Omental fat pad (tissue), 4 donors: Measurements from ENCODE around the gene LRRC26. TPM values are rescaled to one million over a fixed set of nuclear protein-coding genes. Genes with fewer than 3 reads are reported as not detected.

Experiments used
- ATAC-seq: fragments of 150-250 bp; one replicate; pipeline ENCODE4 v1.9.1; 2016; ENCODE audit warnings: mild to moderate bottlenecking, moderate library complexity; ENCODE audit not compliant: low FRiP score
- DNase-seq: peaks from one replicate; pipeline ENCODE4 v3.0.0-alpha.2; 2019; ENCODE audit warnings: low spot score
- CTCF ChIP-seq, 3 donors: fragments of 450-650 bp; IDR thresholded peaks; one replicate each; pipeline ENCODE4 v1.5.1; 2016 to 2017; ENCODE audit warnings: antibody characterized with exemption in 3 of 3, mild to moderate bottlenecking in 3 of 3, moderate library complexity in 2 of 3
- total RNA-seq, 4 donors: library from RNA; depleted of rRNA; stranded (reverse); fragments of >200 nt; gene quantifications; one replicate each; pipeline ENCODE4 v1.1.0, GENCODE V29; 2016

Gene LRRC26
- total RNA-seq, 4 donors from 2014 or later = not detected

DNA sequence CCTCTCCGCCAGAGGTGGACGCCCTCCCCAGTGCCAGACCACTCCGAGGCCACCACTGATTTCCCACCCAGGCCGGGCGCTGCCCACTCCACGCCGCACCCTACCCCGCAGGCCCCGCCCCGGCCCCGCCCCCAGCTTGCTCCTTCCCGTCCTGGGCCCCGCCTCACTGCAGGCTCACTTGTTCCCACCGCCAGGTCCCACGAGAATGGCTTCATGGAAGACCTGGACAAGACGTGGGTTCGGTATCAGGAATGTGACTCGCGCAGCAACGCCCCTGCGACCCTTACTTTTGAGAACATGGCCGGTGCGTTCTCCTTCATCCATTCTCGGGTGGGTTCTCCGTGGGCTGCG lies 6.5 kb downstream of the LRRC26 start:
- ATAC-seq = no peak
- no peak for TF ChIP-seq CTCF (IDR thresholded peaks at IDR 0.05)
- no peak for DNase-seq

- no peak for TF ChIP-seq CTCF (IDR thresholded peaks at IDR 0.05)
- DNase-seq = no peak
- ATAC-seq = no peak
Measured at GRCh38 chr9:137162505-137163364, 7.1 kb downstream of the LRRC26 start.

DNA sequence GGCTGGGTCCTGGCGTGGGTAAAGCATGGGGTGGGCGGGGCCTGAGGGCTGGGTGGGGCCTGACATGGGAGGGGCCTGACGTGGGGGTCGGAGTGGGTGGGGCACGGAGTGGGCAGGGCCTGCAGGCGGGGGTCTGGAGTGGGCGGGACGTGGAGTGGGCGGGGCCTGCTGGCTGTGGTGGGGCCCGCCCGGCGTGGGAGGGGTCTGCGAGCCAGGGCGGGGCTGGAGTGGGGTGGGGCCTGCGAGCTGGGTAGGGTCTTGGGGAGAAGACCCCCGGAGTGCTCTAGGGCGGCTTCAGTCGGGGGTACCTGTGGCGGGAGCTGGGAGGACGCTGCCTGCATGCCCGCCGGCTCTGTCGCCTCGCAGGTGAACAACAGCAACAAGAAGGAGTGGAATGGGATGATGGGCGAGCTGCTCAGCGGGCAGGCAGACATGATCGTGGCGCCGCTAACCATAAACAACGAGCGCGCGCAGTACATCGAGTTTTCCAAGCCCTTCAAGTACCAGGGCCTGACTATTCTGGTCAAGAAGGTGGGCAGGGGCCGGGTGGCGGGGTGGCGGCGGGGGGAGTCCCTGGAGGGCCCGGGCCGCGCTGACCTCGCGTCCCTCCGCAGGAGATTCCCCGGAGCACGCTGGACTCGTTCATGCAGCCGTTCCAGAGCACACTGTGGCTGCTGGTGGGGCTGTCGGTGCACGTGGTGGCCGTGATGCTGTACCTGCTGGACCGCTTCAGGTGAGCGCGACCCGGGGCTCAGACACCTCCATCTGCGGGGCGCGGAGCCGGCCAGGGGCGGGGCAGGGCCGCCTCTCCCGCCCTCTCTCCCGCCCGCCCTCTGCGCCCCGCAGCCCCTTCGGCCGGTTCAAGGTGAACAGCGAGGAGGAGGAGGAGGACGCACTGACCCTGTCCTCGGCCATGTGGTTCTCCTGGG lies 8.0 kb downstream of the LRRC26 start:
- DNase-seq (no peak), ATAC-seq (no peak)
- TF ChIP-seq CTCF (IDR thresholded peaks at IDR 0.05) = no peak

DNA sequence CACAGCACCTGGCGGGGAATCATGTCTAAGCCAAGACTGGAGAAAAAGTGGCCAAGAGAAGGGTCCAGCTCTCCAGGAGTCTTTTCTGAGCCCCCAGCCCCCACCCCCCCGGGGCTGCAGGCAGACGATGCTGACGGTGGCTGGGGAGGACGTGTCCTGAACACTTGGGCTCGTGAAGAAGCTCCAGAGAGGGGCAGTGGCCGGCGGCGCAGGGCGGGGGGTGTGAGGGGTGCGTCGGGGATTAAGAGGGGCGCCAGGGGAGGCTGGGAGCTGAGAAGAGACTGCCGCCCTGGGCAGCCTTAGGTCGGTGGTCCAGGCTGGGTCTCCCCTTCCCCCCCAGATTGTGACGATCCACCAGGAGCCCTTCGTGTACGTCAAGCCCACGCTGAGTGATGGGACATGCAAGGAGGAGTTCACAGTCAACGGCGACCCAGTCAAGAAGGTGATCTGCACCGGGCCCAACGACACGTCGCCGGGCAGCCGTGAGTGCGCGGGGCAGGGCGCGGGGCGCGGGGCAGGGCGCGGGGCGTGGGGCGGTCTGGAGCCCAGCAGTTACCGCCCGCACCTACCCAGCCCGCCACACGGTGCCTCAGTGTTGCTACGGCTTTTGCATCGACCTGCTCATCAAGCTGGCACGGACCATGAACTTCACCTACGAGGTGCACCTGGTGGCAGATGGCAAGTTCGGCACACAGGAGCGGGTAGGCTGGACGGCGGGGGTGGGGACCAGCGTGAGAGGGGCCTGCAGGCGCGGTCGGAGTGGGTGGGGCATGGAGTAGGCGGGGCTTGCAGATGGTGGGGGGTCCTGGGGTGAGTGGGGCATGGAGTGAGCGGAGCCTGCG lies 8.9 kb downstream of the LRRC26 start:
- ATAC-seq = no peak
- no peak for TF ChIP-seq CTCF (IDR thresholded peaks at IDR 0.05)
- DNase-seq = no peak

DNA sequence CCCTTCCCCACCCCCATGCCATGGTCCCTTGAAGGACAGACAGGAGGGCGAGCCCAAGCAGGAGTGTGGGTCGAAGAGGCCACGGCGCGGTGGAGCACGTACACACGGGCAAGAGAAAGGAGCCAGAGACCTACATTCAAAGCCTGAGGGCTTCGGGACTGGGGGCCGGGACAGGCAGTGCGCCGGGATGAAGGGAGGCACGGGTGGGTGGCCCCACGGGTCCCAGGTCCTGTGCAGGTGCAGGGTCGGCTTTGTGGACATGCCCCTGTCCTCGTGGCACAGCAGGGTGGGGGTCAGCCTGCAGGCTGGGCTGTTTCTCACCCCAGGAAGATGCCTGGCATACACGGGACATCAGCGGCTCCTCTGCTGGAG lies 9.8 kb downstream of the LRRC26 start:
- TF ChIP-seq CTCF (IDR thresholded peaks at IDR 0.05) = no peak
- ATAC-seq = no peak
- no peak for DNase-seq

- TF ChIP-seq CTCF (IDR thresholded peaks at IDR 0.05) = no peak
- no peak for DNase-seq
- ATAC-seq = no peak
Measured at GRCh38 chr9:137159105-137160053, 10.5 kb downstream of the LRRC26 start.
